ENCODE results near the gene GTF3C5.
"Not testable (repeated sequence)": the region's sequence is repeated elsewhere in the genome, so short reads cannot be mapped to it uniquely, and the experiment has no call there.

The GTF3C5 gene

GRCh38 chr9:133090752-133091385, 60.1 kb downstream of the GTF3C5 start:
- DNase-seq (ENCODE audit: low spot score), result no peak

- not testable (repeated sequence) for DNase-seq (ENCODE audit: low spot score)
Measured at GRCh38 chr9:133094351-133094750, 63.6 kb downstream of the GTF3C5 start.

- no peak for DNase-seq (ENCODE audit: low spot score)
Measured at GRCh38 chr9:133094842-133095393, 64.1 kb downstream of the GTF3C5 start.

- no peak for DNase-seq (ENCODE audit: low spot score)
Measured at GRCh38 chr9:133098104-133098754, 67.4 kb downstream of the GTF3C5 start.

- DNase-seq (ENCODE audit: low spot score), result no peak
Measured at GRCh38 chr9:133098871-133099270, 68.1 kb downstream of the GTF3C5 start.

GRCh38 chr9:133099726-133100505, 69.1 kb downstream of the GTF3C5 start:
- no peak for DNase-seq (ENCODE audit: low spot score)

GRCh38 chr9:133100506-133101355, 69.9 kb downstream of the GTF3C5 start:
- DNase-seq (ENCODE audit: low spot score), result no peak

GRCh38 chr9:133101356-133102189, 70.8 kb downstream of the GTF3C5 start:
- no peak for DNase-seq (ENCODE audit: low spot score)

- DNase-seq (ENCODE audit: low spot score), result no peak
Measured at GRCh38 chr9:133102190-133103021, 71.6 kb downstream of the GTF3C5 start.

- DNase-seq (ENCODE audit: low spot score), result peak; percentile 87
Measured at GRCh38 chr9:133103183-133103986, 72.6 kb downstream of the GTF3C5 start.

GRCh38 chr9:133103987-133104505, 73.2 kb downstream of the GTF3C5 start:
- DNase-seq (ENCODE audit: low spot score), result no peak

- DNase-seq (ENCODE audit: low spot score), result no peak
Measured at GRCh38 chr9:133104718-133105460, 74.1 kb downstream of the GTF3C5 start.

- no peak for DNase-seq (ENCODE audit: low spot score)
Measured at GRCh38 chr9:133105461-133105770, 74.6 kb downstream of the GTF3C5 start.

- no peak for DNase-seq (ENCODE audit: low spot score)
Measured at GRCh38 chr9:133106511-133107244, 75.9 kb downstream of the GTF3C5 start.

GRCh38 chr9:133107245-133107722, 76.5 kb downstream of the GTF3C5 start:
- no peak for DNase-seq (ENCODE audit: low spot score)

Measured in GM03348 (cell line).